BJ (cell line): ENCODE measurements around the gene DCD. TPM values are rescaled to one million over a fixed set of nuclear protein-coding genes. Genes with fewer than 3 reads are reported as not detected.

Experiments used
- CTCF ChIA-PET: fragments of 350-600 bp; formaldehyde crosslinking; extraction: SDS; loops from one replicate; lab custom pipeline; 2021; ENCODE audit warnings: antibody characterized with exemption, inconsistent platforms; lab: Yijun Ruan, JAX
- POLR2A ChIA-PET: fragments of 300-600 bp; sonication (Branson Sonifier 250); formaldehyde crosslinking; extraction: SDS; loops from one replicate; lab custom pipeline; 2021; ENCODE audit warnings: antibody characterized with exemption; lab: Charles Lee
- DNase-seq: peaks from one replicate; pipeline ENCODE4 v3.0.0-alpha.2; 2011; ENCODE audit warnings: low read depth
- H3K27me3 ChIP-seq: 2 replicates; pipeline ENCODE4 v1.6.0; 2011; ENCODE audit warnings: low read length; ENCODE audit not compliant: control insufficient read depth, insufficient read depth
- H3K36me3 ChIP-seq: 2 replicates; pipeline ENCODE4 v1.5.1; 2011; ENCODE audit warnings: low read length; ENCODE audit not compliant: control insufficient read depth, insufficient read depth
- H3K4me3 ChIP-seq: 2 replicates; pipeline ENCODE4 v1.5.1; 2011; ENCODE audit warnings: low read depth, mild to moderate bottlenecking, control low read depth, low read length
- polyA minus RNA-seq: library from RNA; depleted of rRNA, polyadenylated mRNA; stranded (reverse); fragments of >200 nt; gene quantifications from 2 replicates; pipeline ENCODE4 v1.2.3, GENCODE V29; 2011; rRNA and poly(A)+ RNA removed
- polyA plus RNA-seq: library from polyadenylated mRNA; depleted of rRNA; stranded (reverse); fragments of >200 nt; gene quantifications from 2 replicates; pipeline ENCODE4 v1.2.3, GENCODE V29; 2011; rRNA removed
- TF ChIP-seq, protein P1 (sequence below): IDR thresholded peaks from 2 replicates; pipeline ENCODE4 v1.5.1; 2011; ENCODE audit warnings: low read depth, mild to moderate bottlenecking, control low read depth, inconsistent platforms, low read length, moderate library complexity; ENCODE audit not compliant: insufficient read depth

The DCD gene
- polyA plus RNA-seq (not detected in 2 replicates), polyA minus RNA-seq (not detected in 2 replicates)

GRCh38 chr12:54648265-54648664, at the start of gene DCD:
Gene DCD (minus strand): TSS chr12:54648365. CDS start chr12:54648303, 62 bp downstream.
- DNase-seq = no peak
- POLR2A ChIA-PET = no interaction called here
- Histone ChIP-seq H3K27me3 (no peaks in the 10 kb centered on the region), H3K36me3 (no peaks in the 10 kb centered on the region), H3K4me3 (no peak within 1 kb of the TSS)
- CTCF ChIA-PET = no interaction called here
- TF ChIP-seq, protein P1, sequence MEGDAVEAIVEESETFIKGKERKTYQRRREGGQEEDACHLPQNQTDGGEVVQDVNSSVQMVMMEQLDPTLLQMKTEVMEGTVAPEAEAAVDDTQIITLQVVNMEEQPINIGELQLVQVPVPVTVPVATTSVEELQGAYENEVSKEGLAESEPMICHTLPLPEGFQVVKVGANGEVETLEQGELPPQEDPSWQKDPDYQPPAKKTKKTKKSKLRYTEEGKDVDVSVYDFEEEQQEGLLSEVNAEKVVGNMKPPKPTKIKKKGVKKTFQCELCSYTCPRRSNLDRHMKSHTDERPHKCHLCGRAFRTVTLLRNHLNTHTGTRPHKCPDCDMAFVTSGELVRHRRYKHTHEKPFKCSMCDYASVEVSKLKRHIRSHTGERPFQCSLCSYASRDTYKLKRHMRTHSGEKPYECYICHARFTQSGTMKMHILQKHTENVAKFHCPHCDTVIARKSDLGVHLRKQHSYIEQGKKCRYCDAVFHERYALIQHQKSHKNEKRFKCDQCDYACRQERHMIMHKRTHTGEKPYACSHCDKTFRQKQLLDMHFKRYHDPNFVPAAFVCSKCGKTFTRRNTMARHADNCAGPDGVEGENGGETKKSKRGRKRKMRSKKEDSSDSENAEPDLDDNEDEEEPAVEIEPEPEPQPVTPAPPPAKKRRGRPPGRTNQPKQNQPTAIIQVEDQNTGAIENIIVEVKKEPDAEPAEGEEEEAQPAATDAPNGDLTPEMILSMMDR = no peak

DNA sequence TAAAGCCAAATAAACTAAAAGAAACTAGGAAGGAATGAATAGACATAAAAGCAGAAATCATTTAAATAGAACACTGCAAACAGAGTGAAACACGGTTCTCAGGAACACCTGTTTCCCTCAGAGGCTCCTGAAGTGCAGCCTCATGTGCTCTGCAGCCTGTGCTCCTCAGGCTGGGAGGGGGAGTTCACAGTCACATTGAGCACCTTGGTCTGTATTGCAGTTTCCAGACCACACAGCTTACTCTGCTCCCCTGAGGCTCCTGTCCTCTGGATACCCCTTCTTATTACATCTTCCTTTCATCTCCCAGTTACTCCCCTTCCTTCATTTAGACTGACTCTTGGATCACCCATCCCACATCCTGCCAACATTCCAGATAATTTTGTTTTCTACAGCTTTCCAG, 49.7 kb upstream of the DCD start:
- H3K36me3 ChIP-seq = no peaks in the 10 kb centered on the region
- no peak overlapping the region for H3K4me3 ChIP-seq
- no peak for DNase-seq
- no peaks in the 10 kb centered on the region; the same call in 1 of the 2 replicates for H3K27me3 ChIP-seq
- POLR2A ChIA-PET = no interaction called here
- TF ChIP-seq, protein P1 = no peak
- CTCF ChIA-PET = interaction anchor here (0.6 kb wide), 1 partner anchor 437 kb away, joined by 3 read pairs; no protein-coding TSS in a partner anchor

- TF ChIP-seq, protein P1 = no peak
- Histone ChIP-seq H3K27me3 (no peaks in the 10 kb centered on the region), H3K4me3 (no peak overlapping the region), H3K36me3 (no peaks in the 10 kb centered on the region)
- ChIA-PET POLR2A (no interaction called here), CTCF (interaction anchor here (1.5 to 3.6 kb wide), 2 partner anchors 10 to 13 kb away, joined by 5 to 15 read pairs; no protein-coding TSS in a partner anchor)
- no peak for DNase-seq
Measured at GRCh38 chr12:54692353-54692752, 44.2 kb upstream of the DCD start.

- ChIA-PET POLR2A (no interaction called here), CTCF (interaction anchor here (3.6 kb wide), 1 partner anchor 13 kb away, joined by 12 read pairs; no protein-coding TSS in a partner anchor)
- DNase-seq = no peak
- TF ChIP-seq, protein P1 = peak; percentile 21; the same call in 1 of the 2 replicates
- Histone ChIP-seq H3K36me3 (no peaks in the 10 kb centered on the region), H3K27me3 (no peaks in the 10 kb centered on the region), H3K4me3 (no peak overlapping the region)
Measured at GRCh38 chr12:54689984-54690383, 41.8 kb upstream of the DCD start.

GRCh38 chr12:54689034-54689372, 40.8 kb upstream of the DCD start:
- DNase-seq = no peak
- Histone ChIP-seq H3K27me3 (no peaks in the 10 kb centered on the region), H3K4me3 (no peak overlapping the region), H3K36me3 (no peaks in the 10 kb centered on the region)
- TF ChIP-seq, protein P1 = no peak
- CTCF ChIA-PET = interaction anchor here (3.6 kb wide), 1 partner anchor 14 kb away, joined by 12 read pairs; no protein-coding TSS in a partner anchor
- POLR2A ChIA-PET = no interaction called here
